ENCODE measurements around the gene PGAP2. TPM values are rescaled to one million over a fixed set of nuclear protein-coding genes. Genes with fewer than 3 reads are reported as not detected.

The PGAP2 gene
- total and polyA plus RNA-seq, 2 of the 4 experiments (the other 2 are of a cell fraction), result 10.6 to 31.3 TPM

DNA sequence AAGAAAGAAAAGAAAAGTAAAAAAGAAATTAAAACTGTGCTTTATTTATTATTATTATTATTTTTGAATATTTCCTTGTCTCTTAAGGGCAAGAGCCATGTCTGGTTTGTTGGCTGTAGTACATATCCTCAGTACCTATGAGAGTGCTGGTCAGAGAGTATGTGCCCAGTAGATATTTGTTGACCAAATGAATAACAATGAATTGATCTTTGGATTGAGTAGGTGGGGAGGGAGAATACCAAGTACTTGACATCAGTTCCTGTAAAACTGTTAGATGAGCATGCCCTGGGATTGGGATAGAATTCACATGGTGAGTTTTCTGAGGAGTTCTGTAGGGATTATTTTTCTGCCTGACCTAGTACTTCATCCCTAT lies 58.5 kb downstream of the PGAP2 start:
- Histone ChIP-seq H2AFZ (replicated peaks; ENCODE audit: low read length, poor library complexity) (no peak overlapping the region), H3K9ac (ENCODE audit: low read depth, low read length) (no peak overlapping the region), H3K4me2 (ENCODE audit: low read depth, low read length) (no peak overlapping the region), H3K4me1 (ENCODE audit: control insufficient read depth, insufficient read depth, low read length) (peaks cover 16% of the 10 kb centered on the region), H3K9me1 (ENCODE audit: insufficient read depth, low read length) (peaks cover 9% of the 10 kb centered on the region; the same call in 1 of the 2 replicates), H2BK5ac (ENCODE audit: low read depth, low read length, poor library complexity, severe bottlenecking) (no peak overlapping the region), H4K5ac (ENCODE audit: low read depth, low read length) (no peak overlapping the region), H4K8ac (ENCODE audit: low read depth in 2 of 2, low read length in 2 of 2) (no peak overlapping the region), H2BK20ac (ENCODE audit: low read depth, low read length) (no peak overlapping the region), H4K20me1 (ENCODE audit: insufficient read depth, low read length) (no peaks in the 10 kb centered on the region), H3K14ac (replicated peaks; ENCODE audit: low read depth, low read length) (peak overlapping the region; percentile 17; the same call in 1 of the 2 replicates), H3K9me3 (ENCODE audit: control insufficient read depth, insufficient read depth, low read length) (no peaks in the 10 kb centered on the region), H3K4me3 (ENCODE audit: insufficient read depth, low read depth, low read length) (no peak overlapping the region), H3K79me1 (ENCODE audit: low read depth in 1 of 2, low read length in 2 of 2) (peaks cover 34 to 51% of the 10 kb centered on the region in 2 experiments), H3K27me3 (ENCODE audit: control insufficient read depth, insufficient read depth, low read length) (no peaks in the 10 kb centered on the region), H3K56ac (ENCODE audit: extremely low read depth, insufficient read depth, low read length) (no peak overlapping the region), H3K18ac (ENCODE audit: low read depth, low read length) (no peak overlapping the region; the same call in 1 of the 2 replicates), H3K36me3 (ENCODE audit: control insufficient read depth, insufficient read depth, low read length) (no peaks in the 10 kb centered on the region), H2AK9ac (replicated peaks; ENCODE audit: low read depth, low read length, poor library complexity) (no peak overlapping the region), H2BK120ac (ENCODE audit: low read depth, low read length) (no peak overlapping the region), H2AK5ac (ENCODE audit: low read depth, low read length) (no peak overlapping the region), H3K4ac (ENCODE audit: low read depth, low read length) (peak overlapping the region; percentile 1; the same call in 1 of the 2 replicates), H3K23ac (ENCODE audit: low read depth, low read length) (no peak overlapping the region; the same call in 1 of the 2 replicates), H2BK15ac (ENCODE audit: low read depth, low read length) (no peak overlapping the region), H3K27ac (ENCODE audit: insufficient read depth, low read length) (no peak overlapping the region), H4K91ac (ENCODE audit: insufficient read depth, low read depth, low read length) (no peak overlapping the region)
- intact Hi-C loops (cut with micrococcal nuclease), result no loop called here
- in situ Hi-C loops (cut with MboI; ENCODE audit: low sequenced_read_pairs), result no loop called here
- no peak for ATAC-seq (ENCODE audit: low read depth)
- dilution Hi-C loops (cut with HindIII; ENCODE audit: low sequenced_read_pairs, unreplicated experiment), result no loop called here
- ChIA-PET POLR2A (ENCODE audit: unreplicated experiment) (no interaction called here), CTCF (interaction anchor here (0.6 to 1.9 kb wide), 3 partner anchors 8 to 12 kb away, joined by 3 to 11 read pairs (median 3); partner anchors contain the start of gene STIM1)
- TF ChIP-seq, protein P1, sequence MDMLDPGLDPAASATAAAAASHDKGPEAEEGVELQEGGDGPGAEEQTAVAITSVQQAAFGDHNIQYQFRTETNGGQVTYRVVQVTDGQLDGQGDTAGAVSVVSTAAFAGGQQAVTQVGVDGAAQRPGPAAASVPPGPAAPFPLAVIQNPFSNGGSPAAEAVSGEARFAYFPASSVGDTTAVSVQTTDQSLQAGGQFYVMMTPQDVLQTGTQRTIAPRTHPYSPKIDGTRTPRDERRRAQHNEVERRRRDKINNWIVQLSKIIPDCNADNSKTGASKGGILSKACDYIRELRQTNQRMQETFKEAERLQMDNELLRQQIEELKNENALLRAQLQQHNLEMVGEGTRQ (IDR thresholded peaks at IDR 0.05; ENCODE audit: low read depth, low read length), result no peak
- TF ChIP-seq POLR2A (IDR thresholded peaks at IDR 0.05; ENCODE audit: low read depth, low read length) (no peak), NFE2L2 (IDR thresholded peaks at IDR 0.05; ENCODE audit: low read depth, low read length) (no peak), SMC3 (IDR thresholded peaks at IDR 0.05; ENCODE audit: low read depth, low read length) (no peak), CHD1 (IDR thresholded peaks at IDR 0.05; ENCODE audit: low read depth, low read length) (no peak), CEBPB (IDR thresholded peaks at IDR 0.05; ENCODE audit: low read depth, low read length) (no peak), RAD21 (IDR thresholded peaks at IDR 0.05; ENCODE audit: low read length) (no peak), MAZ (IDR thresholded peaks at IDR 0.05; ENCODE audit: borderline replicate concordance, low read depth, low read length) (no peak), MAFK (IDR thresholded peaks at IDR 0.05; ENCODE audit: low read depth, low read length) (no peak), RCOR1 (IDR thresholded peaks at IDR 0.05; ENCODE audit: insufficient replicate concordance, low read length) (no peak)
- TF ChIP-seq, protein P2, sequence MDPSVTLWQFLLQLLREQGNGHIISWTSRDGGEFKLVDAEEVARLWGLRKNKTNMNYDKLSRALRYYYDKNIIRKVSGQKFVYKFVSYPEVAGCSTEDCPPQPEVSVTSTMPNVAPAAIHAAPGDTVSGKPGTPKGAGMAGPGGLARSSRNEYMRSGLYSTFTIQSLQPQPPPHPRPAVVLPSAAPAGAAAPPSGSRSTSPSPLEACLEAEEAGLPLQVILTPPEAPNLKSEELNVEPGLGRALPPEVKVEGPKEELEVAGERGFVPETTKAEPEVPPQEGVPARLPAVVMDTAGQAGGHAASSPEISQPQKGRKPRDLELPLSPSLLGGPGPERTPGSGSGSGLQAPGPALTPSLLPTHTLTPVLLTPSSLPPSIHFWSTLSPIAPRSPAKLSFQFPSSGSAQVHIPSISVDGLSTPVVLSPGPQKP (IDR thresholded peaks at IDR 0.05; ENCODE audit: borderline replicate concordance, low read depth, low read length), result no peak
- DNase-seq, result no peak
- BruUV-seq (replicated peaks), result no TSS peak
